ENCODE measurements around the gene PRSS33.

Gene PRSS33

GRCh38 chr16:2764718-2765117 lies 22.6 kb downstream of the PRSS33 start:
- Histone ChIP-seq H3K27me3 (ENCODE audit: low read depth) (no peaks in the 10 kb centered on the region), H3K4me1 (no peaks in the 10 kb centered on the region), H3K4me3 (no peak overlapping the region), H3K36me3 (replicated peaks) (peaks cover 100% of the 10 kb centered on the region), H3K9me3 (no peaks in the 10 kb centered on the region)
- in situ Hi-C loops (cut with MboI; ENCODE audit: low sequenced_read_pairs), result no loop called here
- DNase-seq (ENCODE audit: low spot score in 2 of 2), result no peak

DNA sequence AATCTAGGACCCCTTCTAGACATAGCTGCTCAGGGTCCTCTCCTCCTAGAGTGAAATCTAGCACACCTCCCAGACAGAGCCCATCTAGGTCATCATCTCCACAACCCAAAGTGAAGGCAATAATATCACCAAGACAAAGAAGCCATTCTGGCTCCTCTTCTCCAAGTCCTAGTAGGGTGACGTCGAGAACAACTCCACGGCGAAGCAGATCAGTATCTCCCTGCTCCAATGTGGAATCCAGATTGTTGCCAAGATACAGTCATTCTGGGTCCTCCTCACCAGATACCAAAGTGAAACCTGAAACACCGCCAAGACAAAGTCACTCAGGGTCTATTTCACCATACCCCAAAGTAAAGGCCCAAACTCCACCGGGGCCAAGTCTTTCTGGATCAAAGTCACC lies 24.2 kb downstream of the PRSS33 start:
- in situ Hi-C loops (cut with MboI; ENCODE audit: low sequenced_read_pairs), result no loop called here
- Histone ChIP-seq H3K36me3 (replicated peaks) (peaks cover 100% of the 10 kb centered on the region), H3K4me3 (no peak overlapping the region), H3K4me1 (no peaks in the 10 kb centered on the region), H3K27me3 (ENCODE audit: low read depth) (no peaks in the 10 kb centered on the region), H3K9me3 (no peaks in the 10 kb centered on the region)
- no peak for DNase-seq (ENCODE audit: low spot score in 2 of 2)

DNA sequence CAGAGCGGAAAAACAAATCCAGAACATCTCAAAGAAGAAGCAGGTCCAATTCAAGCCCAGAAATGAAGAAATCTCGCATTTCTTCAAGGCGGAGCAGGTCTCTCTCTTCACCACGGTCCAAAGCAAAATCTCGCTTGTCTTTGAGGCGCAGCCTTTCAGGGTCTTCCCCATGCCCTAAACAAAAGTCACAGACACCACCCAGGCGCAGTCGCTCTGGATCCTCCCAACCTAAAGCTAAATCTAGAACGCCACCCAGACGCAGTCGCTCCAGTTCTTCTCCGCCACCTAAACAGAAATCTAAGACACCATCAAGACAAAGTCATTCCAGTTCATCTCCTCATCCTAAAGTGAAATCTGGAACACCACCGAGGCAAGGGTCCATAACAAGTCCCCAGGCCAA lies 24.6 kb downstream of the PRSS33 start:
- Histone ChIP-seq H3K9me3 (no peaks in the 10 kb centered on the region), H3K4me1 (no peaks in the 10 kb centered on the region), H3K36me3 (replicated peaks) (peaks cover 100% of the 10 kb centered on the region), H3K4me3 (no peak overlapping the region), H3K27me3 (ENCODE audit: low read depth) (no peaks in the 10 kb centered on the region)
- DNase-seq (ENCODE audit: low spot score in 2 of 2), result no peak
- in situ Hi-C loops (cut with MboI; ENCODE audit: low sequenced_read_pairs), result no loop called here

- in situ Hi-C loops (cut with MboI; ENCODE audit: low sequenced_read_pairs), result no loop called here
- DNase-seq (ENCODE audit: low spot score in 2 of 2), result no peak
- no peaks in the 10 kb centered on the region for H3K4me1 ChIP-seq
Measured at GRCh38 chr16:2761886-2762583, 25.3 kb downstream of the PRSS33 start.

DNA sequence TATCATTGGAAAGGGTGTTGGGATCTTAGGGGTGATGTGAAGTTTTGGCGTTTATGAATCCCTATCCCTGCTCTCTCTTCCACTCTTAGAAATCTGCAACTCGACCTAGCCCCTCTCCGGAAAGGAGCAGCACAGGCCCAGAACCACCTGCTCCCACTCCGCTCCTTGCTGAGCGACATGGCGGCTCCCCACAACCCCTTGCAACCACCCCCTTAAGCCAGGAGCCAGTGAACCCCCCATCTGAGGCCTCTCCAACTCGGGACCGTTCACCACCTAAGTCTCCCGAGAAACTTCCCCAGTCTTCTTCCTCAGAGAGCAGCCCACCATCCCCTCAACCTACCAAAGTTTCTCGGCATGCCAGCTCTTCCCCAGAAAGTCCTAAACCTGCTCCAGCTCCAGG lies 25.9 kb downstream of the PRSS33 start:
- Histone ChIP-seq H3K4me3 (no peak overlapping the region), H3K36me3 (replicated peaks) (peaks cover 100% of the 10 kb centered on the region), H3K9me3 (no peaks in the 10 kb centered on the region), H3K27me3 (ENCODE audit: low read depth) (no peaks in the 10 kb centered on the region), H3K4me1 (no peaks in the 10 kb centered on the region)
- in situ Hi-C loops (cut with MboI; ENCODE audit: low sequenced_read_pairs), result no loop called here
- DNase-seq (ENCODE audit: low spot score in 2 of 2), result no peak

More at GRCh38 chr16:2761886-2762583, 25.3 kb downstream of the PRSS33 start:
- Histone ChIP-seq H3K36me3 (replicated peaks) (peaks cover 100% of the 10 kb centered on the region), H3K27me3 (ENCODE audit: low read depth) (no peaks in the 10 kb centered on the region), H3K9me3 (no peaks in the 10 kb centered on the region), H3K4me3 (no peak overlapping the region)

DNA sequence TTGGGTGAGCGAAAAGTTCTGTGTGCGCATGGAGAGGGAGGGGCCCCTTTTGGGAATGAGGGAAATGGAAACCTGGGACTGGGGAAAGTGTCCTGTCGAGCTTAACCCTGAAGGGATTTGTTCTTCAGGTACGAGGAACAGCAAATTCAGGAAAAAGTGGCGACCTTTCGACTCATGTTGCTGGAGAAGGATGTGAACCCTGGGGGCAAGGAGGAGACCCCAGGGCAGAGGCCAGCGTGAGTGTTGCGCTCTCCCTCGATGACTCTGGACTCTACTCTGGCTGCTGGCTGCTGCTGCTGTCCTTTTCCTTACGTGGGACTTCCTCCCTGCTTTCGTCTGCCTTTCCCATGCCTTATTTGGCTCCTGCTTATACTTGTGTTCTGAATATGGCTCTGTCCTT lies 30.0 kb downstream of the PRSS33 start:
- peaks cover 85% of the 10 kb centered on the region for H3K36me3 ChIP-seq (replicated peaks)
- DNase-seq (ENCODE audit: low spot score in 2 of 2), result no peak
- H3K27me3 ChIP-seq (ENCODE audit: low read depth), result 0 out of 2 replicates have a peak, but pooled peaks cover 3% of the 10 kb centered on the region
- in situ Hi-C loops (cut with MboI; ENCODE audit: low sequenced_read_pairs), result no loop called here
- H3K4me3 ChIP-seq, result no peak overlapping the region
- peaks cover 3% of the 10 kb centered on the region; the same call in 1 of the 2 replicates for H3K4me1 ChIP-seq
- no peaks in the 10 kb centered on the region for H3K9me3 ChIP-seq

- in situ Hi-C loops (cut with MboI; ENCODE audit: low sequenced_read_pairs), result no loop called here
- Histone ChIP-seq H3K9me3 (no peaks in the 10 kb centered on the region), H3K4me3 (no peak overlapping the region), H3K4me1 (peaks cover 9% of the 10 kb centered on the region), H3K36me3 (replicated peaks) (peaks cover 76% of the 10 kb centered on the region), H3K27me3 (ENCODE audit: low read depth) (0 out of 2 replicates have a peak, but pooled peaks cover 3% of the 10 kb centered on the region)
- DNase-seq (ENCODE audit: low spot score in 2 of 2), result no peak
Measured at GRCh38 chr16:2756288-2757015, 30.9 kb downstream of the PRSS33 start.

DNA sequence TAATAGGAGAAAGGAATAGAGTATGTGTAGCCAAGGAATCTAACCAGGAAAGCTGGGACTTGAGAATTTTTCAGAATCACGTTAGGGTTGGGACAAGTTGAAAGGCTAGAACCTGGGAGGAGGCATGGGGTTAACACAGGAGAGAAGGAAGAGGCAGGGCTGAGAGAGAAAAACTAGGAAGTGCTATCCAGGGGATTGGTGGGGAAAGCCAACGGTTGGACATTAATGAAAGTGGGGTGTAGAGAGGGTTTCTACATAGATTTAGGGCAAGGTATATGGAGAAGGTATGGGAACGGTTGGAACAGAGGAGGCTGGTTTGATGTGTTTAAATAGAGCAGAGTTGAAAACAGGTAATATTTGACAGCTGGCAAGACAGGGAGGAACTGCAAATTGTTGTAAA lies 32.2 kb downstream of the PRSS33 start:
- 0 out of 2 replicates have a peak, but pooled peaks cover 3% of the 10 kb centered on the region for H3K27me3 ChIP-seq (ENCODE audit: low read depth)
- H3K9me3 ChIP-seq, result no peaks in the 10 kb centered on the region
- in situ Hi-C loops (cut with MboI; ENCODE audit: low sequenced_read_pairs), result no loop called here
- no peak for DNase-seq (ENCODE audit: low spot score in 2 of 2)
- peaks cover 63% of the 10 kb centered on the region for H3K36me3 ChIP-seq (replicated peaks)
- peaks cover 17% of the 10 kb centered on the region for H3K4me1 ChIP-seq
- peak overlapping the region; percentile 96; the same call in 1 of the 2 replicates for H3K4me3 ChIP-seq

DNA sequence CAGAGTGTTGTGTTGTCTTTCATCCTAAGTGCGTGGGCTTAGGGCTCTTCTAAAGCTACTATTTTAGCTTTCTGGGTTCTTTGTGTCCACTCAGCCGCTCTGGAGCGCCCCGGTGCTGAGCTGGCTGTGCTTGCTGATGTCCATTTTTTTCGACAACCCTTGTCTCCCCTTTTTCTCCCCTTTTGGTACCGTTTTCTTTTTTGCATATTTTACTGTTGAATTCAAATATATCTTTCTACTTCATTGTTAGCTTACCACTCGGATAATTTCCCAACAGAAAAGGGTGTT lies 33.7 kb downstream of the PRSS33 start:
- in situ Hi-C loops (cut with MboI; ENCODE audit: low sequenced_read_pairs), result no loop called here
- H3K27me3 ChIP-seq (ENCODE audit: low read depth), result 0 out of 2 replicates have a peak, but pooled peaks cover 3% of the 10 kb centered on the region
- H3K36me3 ChIP-seq (replicated peaks), result peaks cover 48% of the 10 kb centered on the region
- no peak for DNase-seq (ENCODE audit: low spot score in 2 of 2)
- no peaks in the 10 kb centered on the region for H3K9me3 ChIP-seq
- H3K4me1 ChIP-seq, result peaks cover 17% of the 10 kb centered on the region
- peak overlapping the region; percentile 96 for H3K4me3 ChIP-seq

- peaks cover 17% of the 10 kb centered on the region for H3K4me1 ChIP-seq
- peak overlapping the region; percentile 96 for H3K4me3 ChIP-seq
- peak; percentile 65 to 83 for DNase-seq (ENCODE audit: low spot score in 2 of 2)
- peaks cover 42% of the 10 kb centered on the region for H3K36me3 ChIP-seq (replicated peaks)
- in situ Hi-C loops (cut with MboI; ENCODE audit: low sequenced_read_pairs), result no loop called here
- no peaks in the 10 kb centered on the region for H3K9me3 ChIP-seq
- 0 out of 2 replicates have a peak, but pooled peaks cover 3% of the 10 kb centered on the region for H3K27me3 ChIP-seq (ENCODE audit: low read depth)
Measured at GRCh38 chr16:2752850-2753732, 34.3 kb downstream of the PRSS33 start.

DNA sequence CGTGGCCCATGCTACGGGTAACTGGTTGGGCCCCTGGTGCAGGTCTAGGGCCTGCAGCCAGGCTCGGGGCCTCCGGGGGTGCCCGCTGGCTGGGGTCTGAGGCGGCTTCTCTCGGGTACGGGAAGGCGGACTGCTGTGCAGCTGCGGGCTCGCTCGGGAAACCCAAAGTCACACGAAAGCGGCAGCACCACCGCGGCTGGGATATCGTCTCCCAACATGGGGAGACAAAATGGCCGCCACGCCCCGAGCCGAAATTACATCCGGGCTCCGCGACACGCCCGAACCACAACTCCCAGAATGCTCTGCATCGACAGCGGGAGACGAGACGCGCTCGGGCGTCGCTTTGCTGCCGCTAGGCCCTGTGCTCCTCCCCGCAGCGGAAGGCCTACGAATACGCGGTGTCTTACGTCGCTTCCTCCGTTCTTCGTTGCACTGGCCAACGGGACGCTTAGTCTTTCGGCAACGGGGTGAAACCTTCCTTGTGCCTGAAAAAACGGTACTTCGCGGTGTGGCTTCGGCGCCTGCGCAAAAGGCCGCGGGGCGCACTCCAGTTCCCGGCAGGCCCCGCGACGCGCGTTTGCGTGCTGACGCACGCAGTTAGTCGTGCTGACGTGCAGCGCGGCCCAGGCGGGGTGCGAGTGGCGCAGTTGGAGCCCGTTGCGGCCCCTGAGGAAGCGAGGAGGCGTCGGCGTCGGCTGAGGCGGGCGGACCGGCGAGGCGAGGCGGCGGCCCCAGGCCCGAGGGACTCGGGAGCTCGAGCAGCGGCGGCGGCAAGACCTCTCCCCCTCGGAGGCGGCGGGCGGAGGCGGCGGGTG lies 35.1 kb downstream of the PRSS33 start, which contains the start of gene SRRM2:
SRRM2 (plus strand) TSS at position 604 of the 815 bp plus-strand sequence. CDS start 3,727 bp downstream, outside the sequence.
- Histone ChIP-seq H3K36me3 (replicated peaks) (peaks cover 34% of the 10 kb centered on the region), H3K27me3 (ENCODE audit: low read depth) (0 out of 2 replicates have a peak, but pooled peaks cover 3% of the 10 kb centered on the region), H3K4me1 (peaks cover 17% of the 10 kb centered on the region), H3K4me3 (peak within 1 kb of the TSS; percentile 96), H3K9me3 (no peaks in the 10 kb centered on the region)
- in situ Hi-C loops (cut with MboI; ENCODE audit: low sequenced_read_pairs), result no loop called here
- DNase-seq (ENCODE audit: low spot score in 2 of 2), result peak; percentile 87 to 96

DNA sequence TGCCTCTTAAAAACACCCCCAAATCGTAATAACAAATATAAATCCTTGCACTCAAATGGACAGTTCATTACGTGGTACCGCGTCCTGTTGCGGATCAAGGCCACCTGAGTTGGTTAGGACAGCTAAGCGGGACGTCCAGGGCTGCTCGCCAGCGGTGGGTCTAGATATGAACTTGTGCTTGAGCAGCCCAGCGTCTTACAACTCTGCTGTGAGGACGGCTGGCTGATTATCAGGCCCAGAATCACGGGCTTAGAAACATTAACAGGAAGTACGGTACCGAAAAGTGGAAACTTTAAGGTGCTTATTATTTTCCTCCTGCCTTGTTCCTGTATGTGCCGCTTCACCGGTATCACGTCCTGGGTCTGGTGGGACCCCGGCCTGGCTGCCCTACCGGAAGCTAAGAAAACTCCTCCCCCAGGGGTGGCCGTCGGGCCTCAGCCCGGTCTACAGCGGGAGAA lies 35.8 kb downstream of the PRSS33 start:
- peak; percentile 72 to 86 for DNase-seq (ENCODE audit: low spot score in 2 of 2)
- H3K36me3 ChIP-seq (replicated peaks), result peaks cover 28% of the 10 kb centered on the region
- H3K4me3 ChIP-seq, result peak overlapping the region; percentile 96
- 0 out of 2 replicates have a peak, but pooled peaks cover 3% of the 10 kb centered on the region for H3K27me3 ChIP-seq (ENCODE audit: low read depth)
- H3K9me3 ChIP-seq, result no peaks in the 10 kb centered on the region
- peaks cover 17% of the 10 kb centered on the region for H3K4me1 ChIP-seq
- in situ Hi-C loops (cut with MboI; ENCODE audit: low sequenced_read_pairs), result no loop called here

GRCh38 chr16:2749936-2750335 lies 37.4 kb downstream of the PRSS33 start:
- in situ Hi-C loops (cut with MboI; ENCODE audit: low sequenced_read_pairs), result no loop called here
- no peak for DNase-seq (ENCODE audit: low spot score in 2 of 2)
- Histone ChIP-seq H3K36me3 (replicated peaks) (peaks cover 11% of the 10 kb centered on the region), H3K4me3 (no peak overlapping the region), H3K4me1 (peaks cover 16% of the 10 kb centered on the region), H3K9me3 (no peaks in the 10 kb centered on the region), H3K27me3 (ENCODE audit: low read depth) (0 out of 2 replicates have a peak, but pooled peaks cover 3% of the 10 kb centered on the region)

Measured in HAP-1 (cell line).